ENCODE results near the gene GADD45B. TPM values are rescaled to one million over a fixed set of nuclear protein-coding genes. Genes with fewer than 3 reads are reported as not detected.

GADD45B gene
- total RNA-seq, 1 donor from 2014 or later, result 177 TPM

DNA sequence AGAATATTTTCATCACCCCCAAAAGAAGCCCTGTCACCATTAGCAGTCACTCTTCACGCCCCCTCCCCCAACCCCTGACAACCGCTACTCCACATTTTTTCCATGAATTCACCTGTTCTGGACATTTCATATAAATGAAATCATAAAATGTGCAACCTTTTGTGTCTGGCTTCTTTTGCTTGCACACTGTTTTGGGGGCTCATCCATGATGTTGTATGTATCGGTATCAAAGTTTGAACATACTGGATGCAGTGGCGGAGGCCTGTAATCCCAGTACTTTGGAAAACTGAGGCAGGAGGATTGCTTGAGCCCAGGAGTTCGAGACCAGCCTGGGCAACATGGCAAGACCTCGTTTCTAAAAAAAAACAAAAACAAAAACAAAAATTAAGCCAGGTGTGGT is 7.2 kb downstream of the GADD45B start:
- no peak for TF ChIP-seq CTCF (IDR thresholded peaks at IDR 0.05)
- H3K4me3 Mint-ChIP-seq (ENCODE audit: unreplicated experiment), result no peak overlapping the region
- H3K9me3 Mint-ChIP-seq (ENCODE audit: low read depth), result peaks cover 7% of the 10 kb centered on the region
- H3K36me3 Mint-ChIP-seq (ENCODE audit: low read depth), result peaks cover 6% of the 10 kb centered on the region
- no peak overlapping the region for H3K27ac Mint-ChIP-seq (ENCODE audit: unreplicated experiment)
- H3K27me3 Mint-ChIP-seq (ENCODE audit: low read depth), result no peaks in the 10 kb centered on the region
- no peak for DNase-seq (ENCODE audit: low spot score)
- peaks cover 10% of the 10 kb centered on the region for H3K4me1 Mint-ChIP-seq (ENCODE audit: low read depth)

- no peak overlapping the region for H3K4me3 Mint-ChIP-seq (ENCODE audit: unreplicated experiment)
- no peaks in the 10 kb centered on the region for H3K27me3 Mint-ChIP-seq (ENCODE audit: low read depth)
- H3K9me3 Mint-ChIP-seq (ENCODE audit: low read depth), result peaks cover 7% of the 10 kb centered on the region
- H3K4me1 Mint-ChIP-seq (ENCODE audit: low read depth), result peaks cover 10% of the 10 kb centered on the region
- H3K27ac Mint-ChIP-seq (ENCODE audit: unreplicated experiment), result no peak overlapping the region
- DNase-seq (ENCODE audit: low spot score), result no peak
- no peak for TF ChIP-seq CTCF (IDR thresholded peaks at IDR 0.05)
- H3K36me3 Mint-ChIP-seq (ENCODE audit: low read depth), result peaks cover under 1% of the 10 kb centered on the region
These were observed 7.7 kb downstream of the GADD45B start for GRCh38 chr19:2483484-2484151.

- no peaks in the 10 kb centered on the region for H3K36me3 Mint-ChIP-seq (ENCODE audit: low read depth)
- H3K9me3 Mint-ChIP-seq (ENCODE audit: low read depth), result peaks cover 7% of the 10 kb centered on the region
- H3K27me3 Mint-ChIP-seq (ENCODE audit: low read depth), result no peaks in the 10 kb centered on the region
- DNase-seq (ENCODE audit: low spot score), result no peak
- H3K27ac Mint-ChIP-seq (ENCODE audit: unreplicated experiment), result peak overlapping the region; percentile 41
- no peak for TF ChIP-seq CTCF (IDR thresholded peaks at IDR 0.05)
- no peak overlapping the region for H3K4me3 Mint-ChIP-seq (ENCODE audit: unreplicated experiment)
- peaks cover 13% of the 10 kb centered on the region for H3K4me1 Mint-ChIP-seq (ENCODE audit: low read depth)
These were observed 8.4 kb downstream of the GADD45B start for GRCh38 chr19:2484178-2484937.

GRCh38 chr19:2485428-2485827 is 9.5 kb downstream of the GADD45B start:
- no peaks in the 10 kb centered on the region for H3K27me3 Mint-ChIP-seq (ENCODE audit: low read depth)
- H3K4me3 Mint-ChIP-seq (ENCODE audit: unreplicated experiment), result no peak overlapping the region
- H3K27ac Mint-ChIP-seq (ENCODE audit: unreplicated experiment), result peak overlapping the region; percentile 69
- H3K36me3 Mint-ChIP-seq (ENCODE audit: low read depth), result no peaks in the 10 kb centered on the region
- H3K4me1 Mint-ChIP-seq (ENCODE audit: low read depth), result peaks cover 16% of the 10 kb centered on the region
- no peak for TF ChIP-seq CTCF (IDR thresholded peaks at IDR 0.05)
- peaks cover 7% of the 10 kb centered on the region for H3K9me3 Mint-ChIP-seq (ENCODE audit: low read depth)
- DNase-seq (ENCODE audit: low spot score), result no peak

- Mint-ChIP-seq H3K4me3 (ENCODE audit: unreplicated experiment) (no peak overlapping the region), H3K4me1 (ENCODE audit: low read depth) (peaks cover 31% of the 10 kb centered on the region), H3K36me3 (ENCODE audit: low read depth) (no peaks in the 10 kb centered on the region), H3K27me3 (ENCODE audit: low read depth) (no peaks in the 10 kb centered on the region), H3K9me3 (ENCODE audit: low read depth) (peaks cover 10% of the 10 kb centered on the region), H3K27ac (ENCODE audit: unreplicated experiment) (no peak overlapping the region)
- DNase-seq (ENCODE audit: low spot score), result no peak
- TF ChIP-seq CTCF (IDR thresholded peaks at IDR 0.05), result no peak
These were observed 11.2 kb downstream of the GADD45B start for GRCh38 chr19:2487090-2487489.
